GM12801 (cell line): ENCODE measurements around the gene GRB10.

Experiments
- CTCF ChIP-seq: IDR thresholded peaks from one replicate; pipeline ENCODE4 v1.5.1; 2011; ENCODE audit warnings: control low read depth; ENCODE audit not compliant: insufficient read length; ENCODE audit errors: extremely low read depth

Gene GRB10

GRCh38 chr7:50655490-50655889 is 127.2 kb downstream of the GRB10 start:
- TF ChIP-seq CTCF = no peak

GRCh38 chr7:50655020-50655419 is 127.7 kb downstream of the GRB10 start:
- TF ChIP-seq CTCF = no peak

GRCh38 chr7:50653981-50654425 is 128.7 kb downstream of the GRB10 start:
- no peak for TF ChIP-seq CTCF

- no peak for TF ChIP-seq CTCF
Measured at GRCh38 chr7:50653126-50653864, 129.4 kb downstream of the GRB10 start.

- no peak for TF ChIP-seq CTCF
Measured at GRCh38 chr7:50652400-50653125, 130.1 kb downstream of the GRB10 start.

- TF ChIP-seq CTCF = no peak
Measured at GRCh38 chr7:50651271-50651989, 131.3 kb downstream of the GRB10 start.

GRCh38 chr7:50650057-50650664 is 132.5 kb downstream of the GRB10 start:
- TF ChIP-seq CTCF = no peak
